Measurements from ENCODE around the gene TRIM56.

TRIM56 gene

DNA sequence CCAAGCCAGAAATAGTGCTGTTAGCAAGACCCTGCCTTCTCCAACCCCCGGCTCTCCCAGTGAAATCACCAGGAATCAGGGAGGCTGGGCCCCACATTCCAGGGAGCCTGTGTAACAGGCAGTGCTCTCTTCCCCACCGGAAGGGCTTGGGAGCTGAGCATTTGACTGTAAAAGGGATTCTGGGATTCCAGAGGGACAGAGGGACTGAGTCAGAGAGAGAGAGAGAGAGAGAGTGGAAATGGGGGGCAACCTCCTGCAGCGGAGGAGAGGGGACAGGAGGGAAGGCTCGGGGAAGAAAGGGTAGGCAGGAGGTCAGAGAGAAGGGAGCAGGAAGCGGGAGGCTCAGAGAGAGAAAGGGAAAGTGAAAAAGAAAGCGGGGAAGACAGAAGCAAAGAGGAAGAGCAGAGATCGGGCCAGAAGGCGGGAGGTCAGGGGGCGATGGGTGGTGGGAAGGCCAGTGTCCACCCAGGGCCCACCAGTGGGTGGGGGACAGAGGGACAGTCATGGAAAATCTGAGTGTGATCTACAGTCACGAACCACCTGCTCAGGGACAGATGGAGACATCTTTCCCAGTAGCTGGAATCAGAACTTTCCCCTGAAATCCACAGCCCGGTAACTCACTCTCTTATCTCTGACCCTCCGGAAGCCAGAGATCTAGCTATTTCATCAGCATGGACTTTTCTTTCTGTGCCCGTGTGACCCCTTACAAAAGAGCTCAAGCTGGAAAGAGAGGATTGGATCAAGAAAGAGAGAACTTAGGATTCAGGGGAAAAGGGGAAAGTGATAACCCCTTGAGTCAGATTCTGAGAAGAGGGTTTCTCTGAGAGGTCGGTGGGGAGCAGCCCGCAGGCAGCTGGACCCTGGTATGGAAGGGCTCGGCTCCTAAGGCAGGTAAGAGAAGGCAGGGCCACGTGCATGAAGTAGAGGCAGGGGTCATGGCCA is 37.0 kb downstream of the TRIM56 start:
- H3K4me3 ChIP-seq (ENCODE audit: low read depth, low read length) = no peak overlapping the region
- in situ Hi-C loops (cut with HindIII; ENCODE audit: low sequenced_read_pairs) = no loop called here
- peak; percentile 98 for DNase-seq (ENCODE audit: low read depth, low spot score)
- TF ChIP-seq, protein P1, sequence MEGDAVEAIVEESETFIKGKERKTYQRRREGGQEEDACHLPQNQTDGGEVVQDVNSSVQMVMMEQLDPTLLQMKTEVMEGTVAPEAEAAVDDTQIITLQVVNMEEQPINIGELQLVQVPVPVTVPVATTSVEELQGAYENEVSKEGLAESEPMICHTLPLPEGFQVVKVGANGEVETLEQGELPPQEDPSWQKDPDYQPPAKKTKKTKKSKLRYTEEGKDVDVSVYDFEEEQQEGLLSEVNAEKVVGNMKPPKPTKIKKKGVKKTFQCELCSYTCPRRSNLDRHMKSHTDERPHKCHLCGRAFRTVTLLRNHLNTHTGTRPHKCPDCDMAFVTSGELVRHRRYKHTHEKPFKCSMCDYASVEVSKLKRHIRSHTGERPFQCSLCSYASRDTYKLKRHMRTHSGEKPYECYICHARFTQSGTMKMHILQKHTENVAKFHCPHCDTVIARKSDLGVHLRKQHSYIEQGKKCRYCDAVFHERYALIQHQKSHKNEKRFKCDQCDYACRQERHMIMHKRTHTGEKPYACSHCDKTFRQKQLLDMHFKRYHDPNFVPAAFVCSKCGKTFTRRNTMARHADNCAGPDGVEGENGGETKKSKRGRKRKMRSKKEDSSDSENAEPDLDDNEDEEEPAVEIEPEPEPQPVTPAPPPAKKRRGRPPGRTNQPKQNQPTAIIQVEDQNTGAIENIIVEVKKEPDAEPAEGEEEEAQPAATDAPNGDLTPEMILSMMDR (IDR thresholded peaks at IDR 0.05; ENCODE audit: low read depth, low read length) = no peak

DNA sequence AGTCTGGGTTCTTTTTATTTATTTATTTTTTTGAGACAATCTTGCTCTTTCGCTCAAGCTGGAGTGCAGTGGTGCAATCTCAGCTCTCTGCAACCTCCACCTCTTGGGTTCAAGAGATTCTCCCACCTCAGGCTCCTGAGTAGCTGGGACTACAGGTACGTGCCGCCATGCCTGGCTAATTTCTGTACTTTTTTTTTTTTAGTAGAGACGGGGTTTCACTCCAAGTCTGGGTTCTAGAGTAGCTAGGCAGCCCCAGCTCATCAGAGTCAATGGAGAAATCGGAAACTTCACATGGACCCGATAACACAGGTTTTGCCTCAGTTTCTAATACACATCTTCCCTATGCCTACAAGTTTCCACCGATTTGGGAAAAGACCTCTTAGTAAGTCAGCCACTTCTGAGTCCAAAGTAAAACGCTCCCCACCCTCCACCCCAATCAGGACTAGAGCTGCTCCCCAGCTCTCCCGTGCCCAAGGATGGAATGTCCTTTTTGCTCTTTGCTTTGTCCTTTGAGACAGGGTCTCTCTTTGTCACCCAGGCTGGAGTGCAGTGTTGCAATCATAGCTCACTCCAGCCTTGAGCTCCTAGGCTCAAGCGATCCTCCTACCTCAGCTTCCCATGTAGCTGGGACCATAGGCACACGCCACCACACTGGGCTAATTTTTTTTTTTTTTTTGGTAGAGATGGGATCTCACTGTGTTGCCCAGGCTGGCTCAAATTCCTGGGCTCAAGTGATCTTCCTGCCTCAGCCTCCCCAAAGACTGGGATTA is 37.8 kb downstream of the TRIM56 start:
- TF ChIP-seq, protein P1 (IDR thresholded peaks at IDR 0.05; ENCODE audit: low read depth, low read length) = no peak
- in situ Hi-C loops (cut with HindIII; ENCODE audit: low sequenced_read_pairs) = no loop called here
- no peak overlapping the region for H3K4me3 ChIP-seq (ENCODE audit: low read depth, low read length)
- DNase-seq (ENCODE audit: low read depth, low spot score) = no peak

DNA sequence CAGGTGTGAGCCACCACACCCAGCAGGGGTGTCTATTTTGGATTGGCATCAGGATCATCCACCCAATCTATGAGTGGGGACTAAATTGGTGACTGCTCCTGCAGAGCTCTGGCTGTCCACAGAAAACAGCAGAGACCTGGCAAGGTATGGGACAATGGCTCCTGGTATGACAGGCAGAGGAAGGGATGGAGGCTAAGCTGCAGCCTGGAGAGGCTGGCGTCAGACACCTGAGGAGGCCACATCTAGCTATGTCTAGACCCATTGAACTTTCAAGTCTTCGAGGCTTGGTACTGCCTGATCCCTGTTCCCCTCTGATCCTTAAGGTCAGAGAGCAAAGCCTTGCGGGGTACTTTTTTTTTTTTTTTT is 38.4 kb downstream of the TRIM56 start:
- no peak overlapping the region for H3K4me3 ChIP-seq (ENCODE audit: low read depth, low read length)
- TF ChIP-seq, protein P1 (IDR thresholded peaks at IDR 0.05; ENCODE audit: low read depth, low read length) = no peak
- no peak for DNase-seq (ENCODE audit: low read depth, low spot score)
- in situ Hi-C loops (cut with HindIII; ENCODE audit: low sequenced_read_pairs) = no loop called here

DNA sequence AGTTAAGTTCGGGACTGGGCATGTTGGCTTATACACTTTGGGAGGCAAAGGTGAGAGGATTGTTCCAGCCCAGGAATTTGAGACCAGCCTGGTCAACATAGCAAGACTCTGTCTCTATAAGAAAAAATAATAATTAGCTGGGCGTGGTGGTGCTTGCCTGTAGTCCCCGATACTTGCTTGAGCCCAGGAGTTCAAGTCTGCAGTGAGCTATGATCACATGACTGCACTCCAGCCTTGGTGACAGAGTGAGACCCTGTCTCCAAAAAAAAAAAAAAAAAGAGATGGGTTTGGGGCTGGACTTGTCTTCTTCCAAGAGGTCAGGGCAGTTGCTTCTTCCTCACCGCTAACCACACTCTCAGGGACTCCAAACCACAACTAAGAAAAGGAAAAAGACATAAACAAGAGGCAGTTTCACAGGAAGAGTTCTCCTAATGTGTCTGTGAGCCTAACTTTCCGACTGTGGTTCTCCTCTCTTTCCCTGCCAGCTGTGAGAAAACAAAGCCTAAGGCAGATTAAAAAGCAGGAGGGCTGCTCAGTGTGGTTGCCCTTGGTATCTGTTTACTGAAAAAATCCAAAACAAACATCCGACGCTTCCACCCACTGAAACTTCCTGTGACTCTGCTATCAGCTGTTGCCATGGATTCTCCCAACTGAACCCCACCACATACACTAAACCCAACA is 39.2 kb downstream of the TRIM56 start:
- DNase-seq (ENCODE audit: low read depth, low spot score) = peak; percentile 97
- in situ Hi-C loops (cut with HindIII; ENCODE audit: low sequenced_read_pairs) = no loop called here
- no peak overlapping the region for H3K4me3 ChIP-seq (ENCODE audit: low read depth, low read length)
- TF ChIP-seq, protein P1 (IDR thresholded peaks at IDR 0.05; ENCODE audit: low read depth, low read length) = no peak

DNA sequence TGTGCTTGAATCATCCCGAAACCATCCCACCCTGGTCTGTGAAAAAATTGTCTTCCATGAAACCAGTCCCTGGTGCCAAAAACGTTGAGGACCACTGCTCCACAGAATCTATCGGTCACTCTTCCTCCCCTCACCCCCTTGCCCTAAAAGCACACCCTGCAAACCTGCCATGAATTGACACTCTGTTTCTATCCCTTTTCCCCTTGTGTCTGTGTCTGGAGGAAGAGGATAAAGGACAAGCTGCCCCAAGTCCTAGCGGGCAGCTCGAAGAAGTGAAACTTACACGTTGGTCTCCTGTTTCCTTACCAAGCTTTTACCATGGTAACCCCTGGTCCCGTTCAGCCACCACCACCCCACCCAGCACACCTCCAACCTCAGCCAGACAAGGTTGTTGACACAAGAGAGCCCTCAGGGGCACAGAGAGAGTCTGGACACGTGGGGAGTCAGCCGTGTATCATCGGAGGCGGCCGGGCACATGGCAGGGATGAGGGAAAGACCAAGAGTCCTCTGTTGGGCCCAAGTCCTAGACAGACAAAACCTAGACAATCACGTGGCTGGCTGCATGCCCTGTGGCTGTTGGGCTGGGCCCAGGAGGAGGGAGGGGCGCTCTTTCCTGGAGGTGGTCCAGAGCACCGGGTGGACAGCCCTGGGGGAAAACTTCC is 40.8 kb downstream of the TRIM56 start:
- H3K4me3 ChIP-seq (ENCODE audit: low read depth, low read length) = peak overlapping the region; percentile 97

More for the DNA sequence above, 40.8 kb downstream of the TRIM56 start:
- peak; percentile 90 for DNase-seq (ENCODE audit: low read depth, low spot score)
- TF ChIP-seq, protein P1 (IDR thresholded peaks at IDR 0.05; ENCODE audit: low read depth, low read length) = no peak
- in situ Hi-C loops (cut with HindIII; ENCODE audit: low sequenced_read_pairs) = no loop called here
